VCaP (cell line): ENCODE results near the gene ANTXR1.
A peak's percentile ranks its signal among the peaks of the same experiment; 100 is the strongest.

Experiments
- H3K27ac ChIP-seq: fragments of 450-650 bp; 2 replicates; pipeline ENCODE4 v1.5.1; 2017
- CTCF ChIP-seq: fragments of 450-650 bp; conservative IDR thresholded peaks from 2 replicates; pipeline ENCODE4 v1.5.1; 2017; ENCODE audit warnings: mild to moderate bottlenecking, moderate library complexity

The ANTXR1 gene

GRCh38 chr2:69288429-69288828 is 275.4 kb downstream of the ANTXR1 start:
- no peak for TF ChIP-seq CTCF
- H3K27ac ChIP-seq, result no peak overlapping the region

GRCh38 chr2:69291004-69291650 is 278.1 kb downstream of the ANTXR1 start:
- peak overlapping the region; percentile 81 for H3K27ac ChIP-seq
- TF ChIP-seq CTCF, result no peak

GRCh38 chr2:69291721-69292120 is 278.7 kb downstream of the ANTXR1 start:
- TF ChIP-seq CTCF, result no peak
- H3K27ac ChIP-seq, result peak overlapping the region; percentile 81

GRCh38 chr2:69292256-69292655 is 279.3 kb downstream of the ANTXR1 start:
- TF ChIP-seq CTCF, result no peak

GRCh38 chr2:69296421-69296820 is 283.4 kb downstream of the ANTXR1 start:
- no peak overlapping the region for H3K27ac ChIP-seq
- no peak for TF ChIP-seq CTCF

More at GRCh38 chr2:69292256-69292655, 279.3 kb downstream of the ANTXR1 start:
- peak overlapping the region; percentile 81; the same call in 1 of the 2 replicates for H3K27ac ChIP-seq

GRCh38 chr2:69297216-69297615 is 284.2 kb downstream of the ANTXR1 start:
- TF ChIP-seq CTCF, result no peak
- no peak overlapping the region for H3K27ac ChIP-seq

- no peak for TF ChIP-seq CTCF
- H3K27ac ChIP-seq, result no peak overlapping the region
Observed at GRCh38 chr2:69298261-69298660, 285.3 kb downstream of the ANTXR1 start.
